Endothelial cell of umbilical vein (primary cell): Measurements from ENCODE around the gene TMEFF2. TPM values are rescaled to one million over a fixed set of nuclear protein-coding genes. Genes with fewer than 3 reads are reported as not detected.

ENCODE experiments used
- BruUV-seq: library from RNA; stranded (reverse); fragments of 400-500 nt; replicated peaks from 2 replicates; lab custom pipeline; 2021; lab: Mats Ljungman, UMichigan
- CTCF ChIA-PET: fragments of 300-600, 350-600 bp; sonication (Branson Sonifier 250); formaldehyde crosslinking; loops from one replicate; lab custom pipeline; 2021; ENCODE audit warnings: antibody characterized with exemption, inconsistent platforms; lab: Charles Lee
- POLR2A ChIA-PET: fragments of 300-600, 350-600 bp; sonication (Branson Sonifier 250); formaldehyde crosslinking; loops from one replicate; lab custom pipeline; 2021; ENCODE audit warnings: antibody characterized with exemption, inconsistent platforms; lab: Charles Lee
- DNase-seq: peaks from one replicate; pipeline ENCODE4 v3.0.0-alpha.2; 2011; ENCODE audit warnings: low read depth, low spot score
- FAIRE-seq: peaks from 2 replicates; lab custom pipeline; 2011; peaks lifted over from hg19 to GRCh38; lab: Jason Lieb, UNC
- H2AFZ ChIP-seq: 2 replicates; pipeline ENCODE4 v1.6.0; 2012; ENCODE audit warnings: low read depth, low read length, control low read depth, inconsistent platforms
- H3K27ac ChIP-seq: 2 replicates; pipeline ENCODE4 v1.5.1; 2011; ENCODE audit warnings: low read depth, mild to moderate bottlenecking, control low read depth, low read length, moderate library complexity; ENCODE audit not compliant: insufficient read depth
- H3K27me3 ChIP-seq, 2 experiments: 2 replicates each; pipeline versions ENCODE4 v1.6.0 to v1.6.1; 2011; ENCODE audit warnings: low read length in 2 of 2, mixed read lengths in 1 of 2; ENCODE audit not compliant: control insufficient read depth in 2 of 2, insufficient read depth in 2 of 2
- H3K36me3 ChIP-seq, 2 experiments: 2 replicates in 1 of 2; 3 replicates in 1 of 2; pipeline ENCODE4 v1.5.1; 2011; ENCODE audit warnings: low read length in 2 of 2, mild to moderate bottlenecking in 1 of 2, moderate library complexity in 1 of 2; ENCODE audit not compliant: control insufficient read depth in 2 of 2, insufficient read depth in 2 of 2; ENCODE audit errors: extremely low read depth in 1 of 2
- H3K4me1 ChIP-seq: 3 replicates; pipeline ENCODE4 v1.5.1; 2011; ENCODE audit warnings: mild to moderate bottlenecking, low read length; ENCODE audit not compliant: control insufficient read depth, insufficient read depth; ENCODE audit errors: extremely low read depth
- H3K4me2 ChIP-seq: 2 replicates; pipeline ENCODE4 v1.6.1; 2011; ENCODE audit warnings: low read length, control low read depth, mixed read lengths; ENCODE audit not compliant: insufficient read depth
- H3K4me3 ChIP-seq, 3 experiments: fragments of 200-600 bp in 1 of 3; sonication (generic), shearing (Covaris generic) in 1 of 3; replicated peaks in 1 of 3; 2 replicates each; pipeline ENCODE4 v1.5.1; 2011 to 2016; ENCODE audit warnings: control low read depth in 3 of 3, low read length in 3 of 3, mild to moderate bottlenecking in 2 of 3, inconsistent platforms in 1 of 3, low read depth in 1 of 3, moderate library complexity in 1 of 3; ENCODE audit not compliant: insufficient read depth in 1 of 3
- H3K79me2 ChIP-seq: 2 replicates; pipeline ENCODE4 v1.6.0; 2012; ENCODE audit warnings: low read length, inconsistent platforms; ENCODE audit not compliant: control insufficient read depth, insufficient read depth
- H3K9ac ChIP-seq: replicated peaks from 2 replicates; pipeline ENCODE3; 2011; ENCODE audit warnings: low read length, control low read depth; ENCODE audit not compliant: insufficient read depth; ENCODE audit errors: extremely low read depth
- H3K9me1 ChIP-seq: replicated peaks from 3 replicates; pipeline ENCODE4 v1.6.0; 2011; ENCODE audit warnings: mild to moderate bottlenecking, low read length; ENCODE audit not compliant: control insufficient read depth, insufficient read depth; ENCODE audit errors: extremely low read depth
- H3K9me3 ChIP-seq: replicated peaks from 2 replicates; pipeline ENCODE4 v1.5.1; 2012; ENCODE audit warnings: low read length, inconsistent platforms; ENCODE audit not compliant: control insufficient read depth, insufficient read depth
- H4K20me1 ChIP-seq: replicated peaks from 2 replicates; pipeline ENCODE3; 2011; ENCODE audit warnings: mild to moderate bottlenecking, low read length; ENCODE audit not compliant: control insufficient read depth, insufficient read depth; ENCODE audit errors: extremely low read depth
- CTCF ChIP-seq, 2 donors: IDR thresholded peaks; 1 replicate in 1 of 2; 2 replicates in 1 of 2; pipeline ENCODE4 v1.5.1; 2011; ENCODE audit warnings: low read length in 2 of 2, mild to moderate bottlenecking in 2 of 2, moderate library complexity in 2 of 2, control low read depth in 1 of 2, inconsistent platforms in 1 of 2, low read depth in 1 of 2; ENCODE audit not compliant: insufficient read depth in 1 of 2; ENCODE audit errors: extremely low read depth in 1 of 2
- EZH2 ChIP-seq: IDR thresholded peaks from 2 replicates; pipeline ENCODE4 v1.6.1; 2012; ENCODE audit warnings: borderline replicate concordance, low read depth, mild to moderate bottlenecking, moderate library complexity, low read length, inconsistent platforms; ENCODE audit not compliant: severe bottlenecking
- FOS ChIP-seq: IDR thresholded peaks from 2 replicates; pipeline ENCODE4 v1.6.1; 2011; ENCODE audit warnings: mild to moderate bottlenecking, low read length, moderate library complexity, borderline replicate concordance; ENCODE audit not compliant: insufficient read depth
- GATA2 ChIP-seq: IDR thresholded peaks from 2 replicates; pipeline ENCODE4 v1.7.0; 2011; ENCODE audit warnings: low read depth, mild to moderate bottlenecking, moderate library complexity, mixed read lengths, low read length; ENCODE audit not compliant: insufficient read length, insufficient read depth
- JUN ChIP-seq: IDR thresholded peaks from 2 replicates; pipeline ENCODE4 v1.6.1; 2011; ENCODE audit warnings: borderline replicate concordance, low read depth; ENCODE audit not compliant: insufficient read length, insufficient read depth
- MAX ChIP-seq: IDR thresholded peaks from 2 replicates; pipeline ENCODE4 v1.6.1; 2011; ENCODE audit not compliant: insufficient read depth, insufficient read length
- MYC ChIP-seq: IDR thresholded peaks from one replicate; pipeline ENCODE4 v1.6.1; 2011; ENCODE audit warnings: mild to moderate bottlenecking, low read depth, low read length
- POLR2A ChIP-seq: IDR thresholded peaks from 2 replicates; pipeline ENCODE4 v1.6.1; 2012; ENCODE audit warnings: low read depth, mild to moderate bottlenecking, control low read depth, low read length
- POLR2AphosphoS5 ChIP-seq: IDR thresholded peaks from 2 replicates; pipeline ENCODE4 v1.6.1; 2012; ENCODE audit warnings: low read depth, mild to moderate bottlenecking, control low read depth, low read length, moderate library complexity; ENCODE audit not compliant: insufficient read depth
- dilution Hi-C: fragments of 300-500 bp; cut with MboI; formaldehyde crosslinking; loops from one replicate; pipeline ENCODE4 v1.15.0; 2019; ENCODE audit warnings: low sequenced_read_pairs; ENCODE audit not compliant: extremely low pct_ligation_motif_present
- intact Hi-C: fragments of 100-400 bp; cut with micrococcal nuclease; formaldehyde crosslinking; loops from one replicate; pipeline ENCODE4 v1.10.0; 2022
- polyA plus RNA-seq, 4 experiments: library from polyadenylated mRNA; depleted of rRNA in 3 of 4; stranded (reverse) in 3 of 4; unstranded in 1 of 4; fragments of >200 nt; gene quantifications; 2 replicates each; pipeline versions ENCODE4 v1.2.1 to v1.2.3, GENCODE V29; 2011 to 2012; ENCODE audit warnings: missing spikeins in 1 of 4
- total RNA-seq: library from RNA; stranded (reverse); gene quantifications from 2 replicates; pipeline ENCODE4 v1.2.3, GENCODE V29; 2021

Gene TMEFF2
- total and polyA plus RNA-seq, 2 donors (not counting 3 experiments of a cell fraction or from before 2014, with no cell fraction given), result 0.18 to 0.20 TPM

- ChIA-PET POLR2A (no interaction called here), CTCF (interaction anchor here (1.7 kb wide), 1 partner anchor 10 kb away, joined by 6 read pairs; no protein-coding TSS in a partner anchor)
- H3K9me3 ChIP-seq, result no peaks in the 10 kb centered on the region
- no peak overlapping the region for H2AFZ ChIP-seq
- intact Hi-C loops, result no loop called here
- no peaks in the 10 kb centered on the region for H4K20me1 ChIP-seq
- TF ChIP-seq MYC, result no peak
- no peak for TF ChIP-seq CTCF (IDR thresholded peaks at IDR 0.05; ENCODE audit: extremely low read depth in 1 of 2, insufficient read depth in 1 of 2, low read depth in 1 of 2, low read length in 2 of 2)
- no peak for TF ChIP-seq FOS
- no peak for TF ChIP-seq POLR2A
- TF ChIP-seq EZH2, result no peak
- no peak for TF ChIP-seq POLR2AphosphoS5
- TF ChIP-seq MAX, result no peak
- TF ChIP-seq JUN, result no peak
- TF ChIP-seq GATA2, result no peak
- no peaks in the 10 kb centered on the region for H3K36me3 ChIP-seq
- no peak overlapping the region for H3K4me2 ChIP-seq
- DNase-seq (no peak), FAIRE-seq (no peak)
- H3K79me2 ChIP-seq, result no peaks in the 10 kb centered on the region
- H3K27ac ChIP-seq, result no peak overlapping the region
- no peaks in the 10 kb centered on the region for H3K27me3 ChIP-seq
- H3K9ac ChIP-seq, result no peak overlapping the region
- dilution Hi-C loops, result no loop called here
- H3K4me1 ChIP-seq, result no peaks in the 10 kb centered on the region
- H3K4me3 ChIP-seq, result no peak overlapping the region
- H3K9me1 ChIP-seq, result no peaks in the 10 kb centered on the region
- no TSS peak for BruUV-seq
Observed at GRCh38 chr2:192053921-192054320, 140.8 kb downstream of the TMEFF2 start.
